Endothelial cell of umbilical vein (primary cell): Measurements from ENCODE around the gene CHN2. TPM values are rescaled to one million over a fixed set of nuclear protein-coding genes. Genes with fewer than 3 reads are reported as not detected.

Experiments used
- BruUV-seq: library from RNA; stranded (reverse); fragments of 400-500 nt; replicated peaks from 2 replicates; lab custom pipeline; 2021; lab: Mats Ljungman, UMichigan
- CTCF ChIA-PET: fragments of 300-600, 350-600 bp; sonication (Branson Sonifier 250); formaldehyde crosslinking; loops from one replicate; lab custom pipeline; 2021; ENCODE audit warnings: antibody characterized with exemption, inconsistent platforms; lab: Charles Lee
- POLR2A ChIA-PET: fragments of 300-600, 350-600 bp; sonication (Branson Sonifier 250); formaldehyde crosslinking; loops from one replicate; lab custom pipeline; 2021; ENCODE audit warnings: antibody characterized with exemption, inconsistent platforms; lab: Charles Lee
- DNase-seq: peaks from one replicate; pipeline ENCODE4 v3.0.0-alpha.2; 2011; ENCODE audit warnings: low read depth, low spot score
- FAIRE-seq: peaks from 2 replicates; lab custom pipeline; 2011; peaks lifted over from hg19 to GRCh38; lab: Jason Lieb, UNC
- H2AFZ ChIP-seq: 2 replicates; pipeline ENCODE4 v1.6.0; 2012; ENCODE audit warnings: low read depth, low read length, control low read depth, inconsistent platforms
- H3K27ac ChIP-seq: 2 replicates; pipeline ENCODE4 v1.5.1; 2011; ENCODE audit warnings: low read depth, mild to moderate bottlenecking, control low read depth, low read length, moderate library complexity; ENCODE audit not compliant: insufficient read depth
- H3K27me3 ChIP-seq, 2 experiments: 2 replicates each; pipeline versions ENCODE4 v1.6.0 to v1.6.1; 2011; ENCODE audit warnings: low read length in 2 of 2, mixed read lengths in 1 of 2; ENCODE audit not compliant: control insufficient read depth in 2 of 2, insufficient read depth in 2 of 2
- H3K36me3 ChIP-seq, 2 experiments: 2 replicates in 1 of 2; 3 replicates in 1 of 2; pipeline ENCODE4 v1.5.1; 2011; ENCODE audit warnings: low read length in 2 of 2, mild to moderate bottlenecking in 1 of 2, moderate library complexity in 1 of 2; ENCODE audit not compliant: control insufficient read depth in 2 of 2, insufficient read depth in 2 of 2; ENCODE audit errors: extremely low read depth in 1 of 2
- H3K4me1 ChIP-seq: 3 replicates; pipeline ENCODE4 v1.5.1; 2011; ENCODE audit warnings: mild to moderate bottlenecking, low read length; ENCODE audit not compliant: control insufficient read depth, insufficient read depth; ENCODE audit errors: extremely low read depth
- H3K4me2 ChIP-seq: 2 replicates; pipeline ENCODE4 v1.6.1; 2011; ENCODE audit warnings: low read length, control low read depth, mixed read lengths; ENCODE audit not compliant: insufficient read depth
- H3K4me3 ChIP-seq, 3 experiments: fragments of 200-600 bp in 1 of 3; sonication (generic), shearing (Covaris generic) in 1 of 3; replicated peaks in 1 of 3; 2 replicates each; pipeline ENCODE4 v1.5.1; 2011 to 2016; ENCODE audit warnings: control low read depth in 3 of 3, low read length in 3 of 3, mild to moderate bottlenecking in 2 of 3, inconsistent platforms in 1 of 3, low read depth in 1 of 3, moderate library complexity in 1 of 3; ENCODE audit not compliant: insufficient read depth in 1 of 3
- H3K79me2 ChIP-seq: 2 replicates; pipeline ENCODE4 v1.6.0; 2012; ENCODE audit warnings: low read length, inconsistent platforms; ENCODE audit not compliant: control insufficient read depth, insufficient read depth
- H3K9ac ChIP-seq: replicated peaks from 2 replicates; pipeline ENCODE3; 2011; ENCODE audit warnings: low read length, control low read depth; ENCODE audit not compliant: insufficient read depth; ENCODE audit errors: extremely low read depth
- H3K9me1 ChIP-seq: replicated peaks from 3 replicates; pipeline ENCODE4 v1.6.0; 2011; ENCODE audit warnings: mild to moderate bottlenecking, low read length; ENCODE audit not compliant: control insufficient read depth, insufficient read depth; ENCODE audit errors: extremely low read depth
- H3K9me3 ChIP-seq: replicated peaks from 2 replicates; pipeline ENCODE4 v1.5.1; 2012; ENCODE audit warnings: low read length, inconsistent platforms; ENCODE audit not compliant: control insufficient read depth, insufficient read depth
- H4K20me1 ChIP-seq: replicated peaks from 2 replicates; pipeline ENCODE3; 2011; ENCODE audit warnings: mild to moderate bottlenecking, low read length; ENCODE audit not compliant: control insufficient read depth, insufficient read depth; ENCODE audit errors: extremely low read depth
- CTCF ChIP-seq, 2 donors: IDR thresholded peaks; 1 replicate in 1 of 2; 2 replicates in 1 of 2; pipeline ENCODE4 v1.5.1; 2011; ENCODE audit warnings: low read length in 2 of 2, mild to moderate bottlenecking in 2 of 2, moderate library complexity in 2 of 2, control low read depth in 1 of 2, inconsistent platforms in 1 of 2, low read depth in 1 of 2; ENCODE audit not compliant: insufficient read depth in 1 of 2; ENCODE audit errors: extremely low read depth in 1 of 2
- EZH2 ChIP-seq: IDR thresholded peaks from 2 replicates; pipeline ENCODE4 v1.6.1; 2012; ENCODE audit warnings: borderline replicate concordance, low read depth, mild to moderate bottlenecking, moderate library complexity, low read length, inconsistent platforms; ENCODE audit not compliant: severe bottlenecking
- FOS ChIP-seq: IDR thresholded peaks from 2 replicates; pipeline ENCODE4 v1.6.1; 2011; ENCODE audit warnings: mild to moderate bottlenecking, low read length, moderate library complexity, borderline replicate concordance; ENCODE audit not compliant: insufficient read depth
- GATA2 ChIP-seq: IDR thresholded peaks from 2 replicates; pipeline ENCODE4 v1.7.0; 2011; ENCODE audit warnings: low read depth, mild to moderate bottlenecking, moderate library complexity, mixed read lengths, low read length; ENCODE audit not compliant: insufficient read length, insufficient read depth
- JUN ChIP-seq: IDR thresholded peaks from 2 replicates; pipeline ENCODE4 v1.6.1; 2011; ENCODE audit warnings: borderline replicate concordance, low read depth; ENCODE audit not compliant: insufficient read length, insufficient read depth
- MAX ChIP-seq: IDR thresholded peaks from 2 replicates; pipeline ENCODE4 v1.6.1; 2011; ENCODE audit not compliant: insufficient read depth, insufficient read length
- MYC ChIP-seq: IDR thresholded peaks from one replicate; pipeline ENCODE4 v1.6.1; 2011; ENCODE audit warnings: mild to moderate bottlenecking, low read depth, low read length
- POLR2A ChIP-seq: IDR thresholded peaks from 2 replicates; pipeline ENCODE4 v1.6.1; 2012; ENCODE audit warnings: low read depth, mild to moderate bottlenecking, control low read depth, low read length
- POLR2AphosphoS5 ChIP-seq: IDR thresholded peaks from 2 replicates; pipeline ENCODE4 v1.6.1; 2012; ENCODE audit warnings: low read depth, mild to moderate bottlenecking, control low read depth, low read length, moderate library complexity; ENCODE audit not compliant: insufficient read depth
- dilution Hi-C: fragments of 300-500 bp; cut with MboI; formaldehyde crosslinking; loops from one replicate; pipeline ENCODE4 v1.15.0; 2019; ENCODE audit warnings: low sequenced_read_pairs; ENCODE audit not compliant: extremely low pct_ligation_motif_present
- intact Hi-C: fragments of 100-400 bp; cut with micrococcal nuclease; formaldehyde crosslinking; loops from one replicate; pipeline ENCODE4 v1.10.0; 2022
- polyA plus RNA-seq, 4 experiments: library from polyadenylated mRNA; depleted of rRNA in 3 of 4; stranded (reverse) in 3 of 4; unstranded in 1 of 4; fragments of >200 nt; gene quantifications; 2 replicates each; pipeline versions ENCODE4 v1.2.1 to v1.2.3, GENCODE V29; 2011 to 2012; ENCODE audit warnings: missing spikeins in 1 of 4
- total RNA-seq: library from RNA; stranded (reverse); gene quantifications from 2 replicates; pipeline ENCODE4 v1.2.3, GENCODE V29; 2021

Gene CHN2
- total and polyA plus RNA-seq, 2 donors (not counting 3 experiments of a cell fraction or from before 2014, with no cell fraction given), result 1.4 to 5.0 TPM

- no peaks in the 10 kb centered on the region for H3K36me3 ChIP-seq
- H3K4me2 ChIP-seq, result no peak overlapping the region
- H3K27ac ChIP-seq, result no peak overlapping the region
- H3K9me3 ChIP-seq, result no peaks in the 10 kb centered on the region
- TF ChIP-seq POLR2A (no peak), MAX (no peak), CTCF (IDR thresholded peaks at IDR 0.05; ENCODE audit: extremely low read depth in 1 of 2, insufficient read depth in 1 of 2, low read depth in 1 of 2, low read length in 2 of 2) (no peak), GATA2 (no peak), POLR2AphosphoS5 (no peak), MYC (no peak), EZH2 (no peak), FOS (no peak), JUN (no peak)
- intact Hi-C loops, result no loop called here
- DNase-seq (no peak), FAIRE-seq (no peak)
- dilution Hi-C loops, result no loop called here
- H3K4me1 ChIP-seq, result no peaks in the 10 kb centered on the region
- ChIA-PET POLR2A (no interaction called here), CTCF (interaction anchor here (2.7 to 3.5 kb wide), 3 partner anchors 226 to 493 kb away, joined by 11 to 18 read pairs (median 17); no protein-coding TSS in a partner anchor)
- H3K79me2 ChIP-seq, result no peaks in the 10 kb centered on the region
- BruUV-seq, result no TSS peak
- H4K20me1 ChIP-seq, result no peaks in the 10 kb centered on the region
- no peaks in the 10 kb centered on the region for H3K9me1 ChIP-seq
- H3K9ac ChIP-seq, result no peak overlapping the region
- no peak overlapping the region for H3K4me3 ChIP-seq
- H2AFZ ChIP-seq, result no peak overlapping the region
- no peaks in the 10 kb centered on the region for H3K27me3 ChIP-seq
Observed at GRCh38 chr7:29415215-29415614, 220.6 kb downstream of the CHN2 start.
